ENCODE results near the gene PSMB7.

- TF ChIP-seq, protein P1, sequence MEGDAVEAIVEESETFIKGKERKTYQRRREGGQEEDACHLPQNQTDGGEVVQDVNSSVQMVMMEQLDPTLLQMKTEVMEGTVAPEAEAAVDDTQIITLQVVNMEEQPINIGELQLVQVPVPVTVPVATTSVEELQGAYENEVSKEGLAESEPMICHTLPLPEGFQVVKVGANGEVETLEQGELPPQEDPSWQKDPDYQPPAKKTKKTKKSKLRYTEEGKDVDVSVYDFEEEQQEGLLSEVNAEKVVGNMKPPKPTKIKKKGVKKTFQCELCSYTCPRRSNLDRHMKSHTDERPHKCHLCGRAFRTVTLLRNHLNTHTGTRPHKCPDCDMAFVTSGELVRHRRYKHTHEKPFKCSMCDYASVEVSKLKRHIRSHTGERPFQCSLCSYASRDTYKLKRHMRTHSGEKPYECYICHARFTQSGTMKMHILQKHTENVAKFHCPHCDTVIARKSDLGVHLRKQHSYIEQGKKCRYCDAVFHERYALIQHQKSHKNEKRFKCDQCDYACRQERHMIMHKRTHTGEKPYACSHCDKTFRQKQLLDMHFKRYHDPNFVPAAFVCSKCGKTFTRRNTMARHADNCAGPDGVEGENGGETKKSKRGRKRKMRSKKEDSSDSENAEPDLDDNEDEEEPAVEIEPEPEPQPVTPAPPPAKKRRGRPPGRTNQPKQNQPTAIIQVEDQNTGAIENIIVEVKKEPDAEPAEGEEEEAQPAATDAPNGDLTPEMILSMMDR (IDR thresholded peaks at IDR 0.05; ENCODE audit: low read length) = no peak
- no peak for TF ChIP-seq EZH2 (IDR thresholded peaks at IDR 0.05; ENCODE audit: borderline replicate concordance, low read length)
These were observed 70.2 kb downstream of the PSMB7 start for GRCh38 chr9:124345063-124345462.

Measured in OCI-LY1 (cell line).